Measurements from ENCODE around the gene LRRC2.
"Not testable (repeated sequence)": the region's sequence is repeated elsewhere in the genome, so short reads cannot be mapped to it uniquely, and the experiment has no call there.

Gene LRRC2

DNA sequence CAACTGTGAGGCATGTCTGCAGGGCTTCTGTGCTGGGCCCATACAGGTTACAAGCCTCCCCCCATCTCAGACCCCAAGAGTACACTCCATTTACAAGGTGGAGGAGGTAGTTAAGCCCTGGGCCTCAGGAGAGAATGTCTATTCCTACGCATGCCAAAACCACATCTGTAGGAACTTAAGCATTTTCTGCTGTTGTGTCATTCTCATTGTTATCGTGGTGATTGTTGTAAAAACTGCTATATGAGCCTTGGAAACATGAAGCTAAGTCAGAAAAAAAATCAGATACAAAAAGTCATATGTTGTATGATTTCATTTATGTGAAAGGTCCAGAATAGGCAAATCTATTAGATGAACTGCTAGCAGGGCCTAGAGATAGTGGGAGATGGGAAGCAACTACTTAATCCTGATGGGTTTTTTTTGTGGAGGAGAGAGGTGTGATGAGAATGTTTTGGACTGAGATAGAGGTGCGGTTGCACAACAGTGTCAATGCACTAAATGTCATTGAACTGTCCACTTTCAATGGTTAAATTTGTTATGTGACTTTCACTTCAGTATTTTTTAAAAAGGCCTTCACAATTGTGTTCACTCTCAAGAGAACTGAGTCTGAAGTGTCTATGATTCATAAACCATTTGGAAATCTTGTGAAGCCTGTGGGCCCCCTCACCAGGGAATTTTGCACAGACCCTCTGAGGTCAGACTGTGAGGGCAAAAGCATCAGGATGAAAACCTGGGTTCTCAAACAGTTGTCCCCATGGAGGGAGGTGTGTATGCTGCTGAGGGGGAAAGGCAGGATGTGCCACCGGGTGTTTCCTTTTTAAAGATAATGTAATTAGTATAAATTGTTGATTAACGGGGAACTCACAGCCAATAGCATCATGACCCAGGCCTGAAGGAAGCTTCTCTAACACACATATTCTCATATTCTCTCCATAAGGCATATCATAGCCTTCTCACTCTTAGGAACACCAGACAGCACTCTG, 65.2 kb downstream of the LRRC2 start:
- FAIRE-seq = no peak
- no peak for TF ChIP-seq CTCF (IDR thresholded peaks at IDR 0.05; ENCODE audit: insufficient read depth, missing control alignments)
- DNase-seq (ENCODE audit: insufficient read length, low spot score) = no peak

- DNase-seq (ENCODE audit: insufficient read length, low spot score) = no peak
- no peak for TF ChIP-seq CTCF (IDR thresholded peaks at IDR 0.05; ENCODE audit: insufficient read depth, missing control alignments)
- no peak for FAIRE-seq
Observed at GRCh38 chr3:46498916-46499519, 67.1 kb downstream of the LRRC2 start.

- no peak for TF ChIP-seq CTCF (IDR thresholded peaks at IDR 0.05; ENCODE audit: insufficient read depth, missing control alignments)
- FAIRE-seq = no peak
- no peak for DNase-seq (ENCODE audit: insufficient read length, low spot score)
Observed at GRCh38 chr3:46497556-46498265, 68.4 kb downstream of the LRRC2 start, which contains the start of gene RTP3. Gene RTP3, plus strand, starts transcription at chr3:46497976. Its CDS starts 87 bp downstream, at chr3:46498063.

GRCh38 chr3:46496746-46497555, 69.2 kb downstream of the LRRC2 start:
- TF ChIP-seq CTCF (IDR thresholded peaks at IDR 0.05; ENCODE audit: insufficient read depth, missing control alignments) = peak; percentile 58
- DNase-seq (ENCODE audit: insufficient read length, low spot score) = no peak
- FAIRE-seq = no peak

DNA sequence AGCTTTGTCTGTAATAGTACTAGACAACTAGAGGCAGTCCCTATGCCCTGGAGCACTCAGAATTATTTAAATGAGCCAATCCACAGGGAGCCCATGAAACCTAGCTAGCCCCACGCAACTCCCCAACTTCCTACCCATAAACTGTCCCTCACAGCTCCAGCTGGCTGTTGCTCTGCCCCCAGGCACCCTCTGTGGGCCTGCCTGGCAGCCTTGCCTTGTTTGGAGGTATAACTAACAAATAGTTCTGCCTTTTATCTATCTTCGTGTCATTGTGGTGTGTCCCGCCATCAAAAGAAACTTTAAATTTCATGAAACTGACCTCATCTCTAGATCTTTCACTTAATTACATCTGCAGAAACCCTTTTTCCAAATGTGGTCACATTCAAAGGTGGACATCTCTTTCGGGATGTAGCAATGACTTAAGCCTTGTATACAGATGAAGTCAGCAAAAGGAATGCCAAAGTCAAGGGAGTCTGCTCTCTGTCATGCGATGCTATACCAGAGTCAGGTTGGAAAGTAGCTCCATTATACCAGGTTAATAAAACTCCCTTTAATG, 70.1 kb downstream of the LRRC2 start:
- FAIRE-seq = no peak
- no peak for DNase-seq (ENCODE audit: insufficient read length, low spot score)
- no peak for TF ChIP-seq CTCF (IDR thresholded peaks at IDR 0.05; ENCODE audit: insufficient read depth, missing control alignments)

- not testable (repeated sequence) for FAIRE-seq; DNase-seq (ENCODE audit: insufficient read length, low spot score)
Observed at GRCh38 chr3:46494491-46494890, 71.6 kb downstream of the LRRC2 start.

Measured in D721Med (cell line).